K562 (cell line): ENCODE results near the gene TRIM62. TPM values are rescaled to one million over a fixed set of nuclear protein-coding genes. Genes with fewer than 3 reads are reported as not detected.

ENCODE experiments used
- ETS2 ChIP-seq: IDR thresholded peaks from 2 replicates; pipeline ENCODE4 v1.6.1; 2016; ENCODE audit warnings: borderline replicate concordance, missing genetic modification characterization, mild to moderate bottlenecking, moderate library complexity, missing compliant biosample characterization; ENCODE audit not compliant: poor library complexity, severe bottlenecking
- EZH2 ChIP-seq: IDR thresholded peaks from 2 replicates; pipeline ENCODE4 v1.6.1; 2012; ENCODE audit warnings: low read depth, mild to moderate bottlenecking, inconsistent platforms, low read length, borderline replicate concordance
- FIP1L1 ChIP-seq: fragments of 200-400 bp; formaldehyde crosslinking; IDR thresholded peaks from 2 replicates; pipeline ENCODE4 v1.6.1; 2018; ENCODE audit warnings: mild to moderate bottlenecking, low read depth, low read length; ENCODE audit not compliant: poor library complexity, severe bottlenecking
- KAT7 ChIP-seq: sonication (generic); formaldehyde crosslinking; IDR thresholded peaks from 2 replicates; pipeline ENCODE4 v1.8.0; 2022; ENCODE audit warnings: missing genetic modification reagents, mild to moderate bottlenecking, borderline replicate concordance
- KLF1 ChIP-seq: fragments of 450-650 bp; IDR thresholded peaks from 2 replicates; pipeline ENCODE4 v1.6.1; 2016; ENCODE audit warnings: missing genetic modification characterization, missing compliant biosample characterization
- L3MBTL2 ChIP-seq: fragments of 450-650 bp; IDR thresholded peaks from 2 replicates; pipeline ENCODE4 v1.6.1; 2016; ENCODE audit warnings: mild to moderate bottlenecking, moderate library complexity
- MTA2 ChIP-seq: fragments of 450-650 bp; IDR thresholded peaks from 2 replicates; pipeline ENCODE4 v1.6.1; 2016; ENCODE audit warnings: low read depth
- MYBL2 ChIP-seq, 2 experiments: fragments of 450-650 bp in 1 of 2; sonication (generic) in 1 of 2; formaldehyde crosslinking in 1 of 2; IDR thresholded peaks; 2 replicates each; pipeline versions ENCODE4 v1.6.1 to v1.8.1; 2017 to 2022; ENCODE audit warnings: borderline replicate concordance in 1 of 2, inconsistent platforms in 1 of 2, low read depth in 1 of 2, mild to moderate bottlenecking in 1 of 2, missing genetic modification reagents in 1 of 2, moderate library complexity in 1 of 2
- POLR2A ChIP-seq: fragments of 450-650 bp; conservative IDR thresholded peaks from 2 replicates; pipeline ENCODE4 v1.6.1; 2016
- POLR2B ChIP-seq: fragments of 450-650 bp; IDR thresholded peaks from 2 replicates; pipeline ENCODE4 v1.6.1; 2018; ENCODE audit warnings: low read depth; ENCODE audit not compliant: partially characterized antibody
- PRMT5 ChIP-seq: sonication (generic); formaldehyde crosslinking; IDR thresholded peaks from 2 replicates; pipeline ENCODE4 v1.5.0; 2020; ENCODE audit warnings: missing genetic modification reagents
- RB1 ChIP-seq: fragments of 450-650 bp; IDR thresholded peaks from 2 replicates; pipeline ENCODE4 v1.6.1; 2017; ENCODE audit warnings: low read depth, mild to moderate bottlenecking
- SMAD2 ChIP-seq: fragments of 150-350 bp; IDR thresholded peaks from 2 replicates; pipeline ENCODE4 v1.6.1; 2014; ENCODE audit warnings: low read depth, mild to moderate bottlenecking, low read length
- U2AF2 ChIP-seq: fragments of 200-400 bp; formaldehyde crosslinking; optimal IDR thresholded peaks from 2 replicates; pipeline ENCODE3; 2017; ENCODE audit warnings: low read depth, mild to moderate bottlenecking, low read length
- ZFP30 ChIP-seq: fragments of 250-450 bp; sonication (Bioruptor Pico); IDR thresholded peaks from 2 replicates; pipeline ENCODE4 v1.8.0; 2022; ENCODE audit warnings: moderate library complexity, mild to moderate bottlenecking, inconsistent platforms, borderline replicate concordance
- ZFX ChIP-seq: sonication (generic); formaldehyde crosslinking; IDR thresholded peaks from 2 replicates; pipeline ENCODE4 v1.8.0; 2022; ENCODE audit warnings: mild to moderate bottlenecking, missing genetic modification reagents, moderate library complexity
- ZNF184 ChIP-seq: sonication (generic); formaldehyde crosslinking; IDR thresholded peaks from 2 replicates; pipeline ENCODE4 v1.5.0; 2020; ENCODE audit warnings: missing genetic modification reagents
- polyA plus RNA-seq, 8 experiments: library from polyadenylated mRNA; depleted of rRNA in 4 of 8; stranded (reverse) in 5 of 8; unstranded in 3 of 8; fragments of >200 nt; fragmentation: Nextera tagmentation in 2 of 8; fragmentation: Illumina TruSeq in 1 of 8; extraction: Ambion mirVana in 2 of 8; extraction: Trizol in 1 of 8; gene quantifications; 2 replicates each; pipeline versions ENCODE4 v1.2.1 to v1.2.3, GENCODE V29; 2011 to 2014; ENCODE audit warnings: inconsistent platforms in 1 of 8, missing spikeins in 1 of 8
- total RNA-seq, 7 experiments: library from RNA; depleted of rRNA in 6 of 7; stranded (reverse); fragments of >200 nt in 6 of 7; fragmentation: Illumina TruSeq in 2 of 7; extraction: Trizol in 2 of 7; gene quantifications; 2 replicates each; pipeline versions ENCODE4 v1.2.1 to v1.2.3, GENCODE V29; 2011 to 2021; ENCODE audit warnings: low replicate concordance in 1 of 7
- TF ChIP-seq, protein P1 (sequence below): sonication (generic); formaldehyde crosslinking; IDR thresholded peaks from 2 replicates; pipeline ENCODE4 v1.8.0; 2022; ENCODE audit warnings: mild to moderate bottlenecking, missing genetic modification reagents
- TF ChIP-seq, protein P2 (sequence below): fragments of 250-450 bp; sonication (Bioruptor Pico); IDR thresholded peaks from 2 replicates; pipeline ENCODE4 v1.4.0; 2020; ENCODE audit warnings: mild to moderate bottlenecking, moderate library complexity, borderline replicate concordance
- TF ChIP-seq, protein P3 (sequence below), 2 experiments: IDR thresholded peaks; 2 replicates each; pipeline ENCODE4 v1.6.1; 2011; ENCODE audit warnings: borderline replicate concordance in 1 of 2, control low read depth in 1 of 2, low read depth in 1 of 2, low read length in 1 of 2, mild to moderate bottlenecking in 1 of 2, mixed read lengths in 1 of 2, moderate library complexity in 1 of 2; ENCODE audit not compliant: insufficient read depth in 1 of 2, insufficient read length in 1 of 2, poor library complexity in 1 of 2, severe bottlenecking in 1 of 2; ENCODE audit errors: extremely low read depth in 1 of 2
- TF ChIP-seq, protein P4 (sequence below), 3 experiments: IDR thresholded peaks in 2 of 3; conservative IDR thresholded peaks in 1 of 3; 2 replicates each; pipeline ENCODE4 v1.5.1; 2011 to 2012; ENCODE audit warnings: low read length in 3 of 3, mild to moderate bottlenecking in 3 of 3, control low read depth in 2 of 3, improper control_type of control experiment in 1 of 3, inconsistent platforms in 1 of 3, low read depth in 1 of 3, mixed read lengths in 1 of 3, moderate library complexity in 1 of 3; ENCODE audit not compliant: insufficient read depth in 2 of 3

TRIM62 gene
- total and polyA plus RNA-seq, 9 of the 15 experiments (the other 6 are each of a cell fraction or from before 2014, with no cell fraction given), result 0.18 to 2.3 (median 0.52) TPM

DNA sequence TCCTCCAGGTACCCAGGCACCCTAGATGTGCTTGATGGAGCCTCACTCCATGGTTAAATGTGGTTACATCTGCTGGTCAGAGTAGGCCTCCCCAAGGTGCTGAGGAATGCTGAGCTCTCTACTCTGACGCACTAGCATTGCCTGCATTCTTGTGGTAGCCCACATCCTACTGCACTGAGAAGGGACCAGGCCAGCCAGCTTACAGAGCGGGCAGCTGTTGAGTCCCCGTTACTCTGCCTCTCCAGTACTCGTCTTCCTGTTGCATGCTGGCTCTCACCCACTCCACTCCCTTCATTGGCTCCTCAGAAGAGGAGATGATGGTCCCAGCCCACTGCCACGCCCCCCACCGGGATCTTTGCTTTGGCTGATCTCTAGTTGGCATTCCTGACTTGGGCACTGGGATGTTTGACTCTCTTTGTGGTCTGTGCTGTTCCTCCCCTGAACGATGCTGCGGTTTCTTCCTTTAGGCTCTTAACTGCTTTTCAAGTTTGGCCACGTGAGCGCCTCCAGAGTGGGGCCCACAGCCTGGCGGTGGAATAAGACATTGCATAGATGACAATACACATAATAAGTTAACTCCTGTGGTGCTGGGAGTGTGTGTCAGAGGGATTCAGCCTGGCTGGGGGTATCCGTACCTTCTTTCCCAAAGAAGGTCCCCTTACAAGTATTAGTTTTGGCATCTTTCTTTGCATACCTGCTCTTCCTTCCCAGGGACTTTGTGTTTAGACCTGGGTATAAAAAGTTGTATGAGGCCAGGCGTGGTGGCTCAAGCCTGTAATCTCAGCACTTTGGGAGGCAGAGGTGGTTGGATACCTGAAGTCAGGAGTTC lies 82.3 kb downstream of the TRIM62 start (continued):
- TF ChIP-seq U2AF2, result no peak
- peak; percentile 69 for TF ChIP-seq L3MBTL2
- TF ChIP-seq ZNF184 (CRISPR knock-in tag), result no peak
- no peak for TF ChIP-seq RB1
- TF ChIP-seq FIP1L1, result no peak
- TF ChIP-seq SMAD2, result no peak
- no peak for TF ChIP-seq ZFX (CRISPR knock-in tag)
- TF ChIP-seq, protein P1, sequence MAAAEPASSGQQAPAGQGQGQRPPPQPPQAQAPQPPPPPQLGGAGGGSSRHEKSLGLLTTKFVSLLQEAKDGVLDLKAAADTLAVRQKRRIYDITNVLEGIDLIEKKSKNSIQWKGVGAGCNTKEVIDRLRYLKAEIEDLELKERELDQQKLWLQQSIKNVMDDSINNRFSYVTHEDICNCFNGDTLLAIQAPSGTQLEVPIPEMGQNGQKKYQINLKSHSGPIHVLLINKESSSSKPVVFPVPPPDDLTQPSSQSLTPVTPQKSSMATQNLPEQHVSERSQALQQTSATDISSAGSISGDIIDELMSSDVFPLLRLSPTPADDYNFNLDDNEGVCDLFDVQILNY, result peak; percentile 15; the same call in 1 of the 2 replicates
- TF ChIP-seq, protein P2, sequence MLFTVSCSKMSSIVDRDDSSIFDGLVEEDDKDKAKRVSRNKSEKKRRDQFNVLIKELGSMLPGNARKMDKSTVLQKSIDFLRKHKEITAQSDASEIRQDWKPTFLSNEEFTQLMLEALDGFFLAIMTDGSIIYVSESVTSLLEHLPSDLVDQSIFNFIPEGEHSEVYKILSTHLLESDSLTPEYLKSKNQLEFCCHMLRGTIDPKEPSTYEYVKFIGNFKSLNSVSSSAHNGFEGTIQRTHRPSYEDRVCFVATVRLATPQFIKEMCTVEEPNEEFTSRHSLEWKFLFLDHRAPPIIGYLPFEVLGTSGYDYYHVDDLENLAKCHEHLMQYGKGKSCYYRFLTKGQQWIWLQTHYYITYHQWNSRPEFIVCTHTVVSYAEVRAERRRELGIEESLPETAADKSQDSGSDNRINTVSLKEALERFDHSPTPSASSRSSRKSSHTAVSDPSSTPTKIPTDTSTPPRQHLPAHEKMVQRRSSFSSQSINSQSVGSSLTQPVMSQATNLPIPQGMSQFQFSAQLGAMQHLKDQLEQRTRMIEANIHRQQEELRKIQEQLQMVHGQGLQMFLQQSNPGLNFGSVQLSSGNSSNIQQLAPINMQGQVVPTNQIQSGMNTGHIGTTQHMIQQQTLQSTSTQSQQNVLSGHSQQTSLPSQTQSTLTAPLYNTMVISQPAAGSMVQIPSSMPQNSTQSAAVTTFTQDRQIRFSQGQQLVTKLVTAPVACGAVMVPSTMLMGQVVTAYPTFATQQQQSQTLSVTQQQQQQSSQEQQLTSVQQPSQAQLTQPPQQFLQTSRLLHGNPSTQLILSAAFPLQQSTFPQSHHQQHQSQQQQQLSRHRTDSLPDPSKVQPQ (CRISPR knock-in tag), result no peak
- no peak for TF ChIP-seq POLR2A
- no peak for TF ChIP-seq EZH2
- TF ChIP-seq, protein P3, sequence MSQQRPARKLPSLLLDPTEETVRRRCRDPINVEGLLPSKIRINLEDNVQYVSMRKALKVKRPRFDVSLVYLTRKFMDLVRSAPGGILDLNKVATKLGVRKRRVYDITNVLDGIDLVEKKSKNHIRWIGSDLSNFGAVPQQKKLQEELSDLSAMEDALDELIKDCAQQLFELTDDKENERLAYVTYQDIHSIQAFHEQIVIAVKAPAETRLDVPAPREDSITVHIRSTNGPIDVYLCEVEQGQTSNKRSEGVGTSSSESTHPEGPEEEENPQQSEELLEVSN (IDR thresholded peaks at IDR 0.05; ENCODE audit: borderline replicate concordance in 1 of 2, extremely low read depth in 1 of 2, insufficient read depth in 1 of 2, insufficient read length in 1 of 2, low read depth in 1 of 2, low read length in 1 of 2, poor library complexity in 1 of 2, severe bottlenecking in 1 of 2), result peak in 1 of 2 experiments; percentile 72
- TF ChIP-seq MTA2, result no peak
- no peak for TF ChIP-seq KAT7 (CRISPR knock-in tag)
- no peak for TF ChIP-seq PRMT5
- TF ChIP-seq POLR2B, result no peak
- TF ChIP-seq, protein P4, sequence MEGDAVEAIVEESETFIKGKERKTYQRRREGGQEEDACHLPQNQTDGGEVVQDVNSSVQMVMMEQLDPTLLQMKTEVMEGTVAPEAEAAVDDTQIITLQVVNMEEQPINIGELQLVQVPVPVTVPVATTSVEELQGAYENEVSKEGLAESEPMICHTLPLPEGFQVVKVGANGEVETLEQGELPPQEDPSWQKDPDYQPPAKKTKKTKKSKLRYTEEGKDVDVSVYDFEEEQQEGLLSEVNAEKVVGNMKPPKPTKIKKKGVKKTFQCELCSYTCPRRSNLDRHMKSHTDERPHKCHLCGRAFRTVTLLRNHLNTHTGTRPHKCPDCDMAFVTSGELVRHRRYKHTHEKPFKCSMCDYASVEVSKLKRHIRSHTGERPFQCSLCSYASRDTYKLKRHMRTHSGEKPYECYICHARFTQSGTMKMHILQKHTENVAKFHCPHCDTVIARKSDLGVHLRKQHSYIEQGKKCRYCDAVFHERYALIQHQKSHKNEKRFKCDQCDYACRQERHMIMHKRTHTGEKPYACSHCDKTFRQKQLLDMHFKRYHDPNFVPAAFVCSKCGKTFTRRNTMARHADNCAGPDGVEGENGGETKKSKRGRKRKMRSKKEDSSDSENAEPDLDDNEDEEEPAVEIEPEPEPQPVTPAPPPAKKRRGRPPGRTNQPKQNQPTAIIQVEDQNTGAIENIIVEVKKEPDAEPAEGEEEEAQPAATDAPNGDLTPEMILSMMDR (IDR thresholded peaks at IDR 0.05 in 2 of 3, conservative IDR thresholded peaks at IDR 0.05 in 1 of 3; ENCODE audit: insufficient read depth in 2 of 3, low read depth in 1 of 3, low read length in 3 of 3), result peak in 2 of 3 experiments; percentile 27 to 34; a peak in 1 of 6 replicates
- TF ChIP-seq ETS2 (tag), result no peak
- TF ChIP-seq ZFP30, result no peak
- no peak for TF ChIP-seq MYBL2 (IDR thresholded peaks at IDR 0.05; ENCODE audit: low read depth)
- TF ChIP-seq MYBL2 (CRISPR knock-in tag; IDR thresholded peaks at IDR 0.05; ENCODE audit: borderline replicate concordance), result no peak
- no peak for TF ChIP-seq KLF1 (tag)
